Hippocampal formation (tissue), 2 donors: ENCODE results near the gene RASGRF2.

Source experiments
- DNase-seq, 2 donors: peaks; one replicate each; lab custom pipeline; 2025; lab: John Stamatoyannopoulos, UW

The RASGRF2 gene

DNA sequence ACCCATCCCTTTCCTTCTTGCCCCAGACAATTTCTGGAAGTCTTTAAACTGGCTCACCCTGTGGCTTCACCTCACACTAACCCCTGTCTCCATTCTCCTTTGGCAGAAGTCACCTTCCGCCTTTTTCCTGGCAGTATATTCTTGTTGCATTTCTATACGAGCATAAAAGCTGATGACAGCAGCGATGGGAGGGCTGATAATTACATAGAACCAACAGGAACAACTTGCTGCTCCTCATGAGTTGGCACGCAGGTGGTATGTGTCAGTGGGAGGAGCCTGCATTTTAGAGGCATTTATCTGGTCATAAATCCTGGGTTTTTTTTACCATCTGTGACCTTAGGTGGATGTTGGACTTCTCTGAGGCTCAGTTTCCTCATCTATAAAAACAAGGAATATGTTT is 211.6 kb downstream of the RASGRF2 start:
- no peak for DNase-seq

- DNase-seq, result no peak
Measured at GRCh38 chr5:81172710-81173109, 212.5 kb downstream of the RASGRF2 start.

DNA sequence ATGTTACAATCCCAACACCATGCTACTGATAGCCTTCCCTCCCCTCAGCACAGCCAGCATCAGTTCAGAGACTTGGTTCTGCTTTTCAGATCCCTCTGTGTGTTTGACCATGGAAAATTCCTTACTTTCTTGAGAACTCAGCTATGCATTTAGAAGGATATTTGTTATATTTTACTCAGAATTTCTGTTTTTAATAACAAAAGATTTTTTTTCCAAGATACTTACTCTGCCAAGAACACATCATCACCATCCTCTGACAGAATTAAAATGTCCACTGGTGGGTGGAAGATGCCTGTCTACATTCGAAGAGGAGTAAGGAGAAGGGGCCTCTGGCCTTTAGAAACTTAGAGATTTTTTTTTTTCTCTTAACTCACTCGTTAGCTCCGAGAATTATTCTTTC is 216.9 kb downstream of the RASGRF2 start:
- no peak for DNase-seq

DNA sequence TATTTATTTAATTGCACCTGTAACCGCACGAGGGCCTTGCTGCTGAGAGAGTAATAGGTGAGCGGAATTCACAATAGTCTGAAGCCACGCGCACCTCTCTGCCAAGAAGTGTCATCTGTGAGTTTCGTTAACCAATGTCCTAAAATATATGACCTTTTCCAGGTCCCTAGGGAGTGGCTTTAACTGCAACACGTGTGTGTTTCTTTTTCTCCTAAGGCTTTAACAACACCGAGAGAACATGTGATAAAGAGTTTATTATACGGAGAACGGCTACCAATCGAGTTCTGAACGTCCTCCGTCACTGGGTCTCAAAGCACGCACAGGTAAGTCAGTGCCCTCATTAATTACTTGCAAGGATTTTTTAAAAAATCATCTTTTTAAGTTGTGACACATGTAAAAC is 219.8 kb downstream of the RASGRF2 start:
- DNase-seq, result no peak

DNA sequence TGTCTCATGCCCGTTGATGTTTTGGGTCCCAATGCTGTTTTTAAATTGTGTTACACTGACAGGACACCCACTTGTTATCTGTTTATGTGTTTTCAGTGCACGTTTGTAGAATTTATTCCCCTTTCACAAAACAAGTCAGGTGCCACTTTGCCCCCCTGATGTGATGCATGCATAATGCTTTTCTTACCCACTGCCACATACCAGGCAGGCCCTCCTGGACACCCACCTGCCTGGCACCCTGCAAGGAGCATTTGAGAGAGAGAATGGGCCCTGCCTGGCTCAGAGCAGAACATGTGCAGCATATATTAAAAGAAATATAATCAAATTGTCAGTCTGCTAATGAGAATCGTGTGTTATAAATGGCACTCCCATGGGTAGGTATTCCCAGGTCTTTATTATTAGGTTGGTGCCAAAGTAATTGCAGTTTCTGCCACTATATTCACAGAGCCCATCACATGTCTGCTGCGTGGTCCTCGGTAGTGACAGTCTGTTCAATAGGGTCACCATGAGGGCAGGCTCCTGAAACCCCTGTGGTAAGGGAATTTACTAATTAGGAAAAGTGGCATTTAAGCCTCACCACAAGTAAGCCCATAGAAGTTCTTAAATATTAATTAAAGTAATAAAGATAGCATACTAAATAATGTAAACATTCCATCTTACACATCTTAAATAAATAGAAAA is 220.8 kb downstream of the RASGRF2 start:
- DNase-seq, result no peak

DNA sequence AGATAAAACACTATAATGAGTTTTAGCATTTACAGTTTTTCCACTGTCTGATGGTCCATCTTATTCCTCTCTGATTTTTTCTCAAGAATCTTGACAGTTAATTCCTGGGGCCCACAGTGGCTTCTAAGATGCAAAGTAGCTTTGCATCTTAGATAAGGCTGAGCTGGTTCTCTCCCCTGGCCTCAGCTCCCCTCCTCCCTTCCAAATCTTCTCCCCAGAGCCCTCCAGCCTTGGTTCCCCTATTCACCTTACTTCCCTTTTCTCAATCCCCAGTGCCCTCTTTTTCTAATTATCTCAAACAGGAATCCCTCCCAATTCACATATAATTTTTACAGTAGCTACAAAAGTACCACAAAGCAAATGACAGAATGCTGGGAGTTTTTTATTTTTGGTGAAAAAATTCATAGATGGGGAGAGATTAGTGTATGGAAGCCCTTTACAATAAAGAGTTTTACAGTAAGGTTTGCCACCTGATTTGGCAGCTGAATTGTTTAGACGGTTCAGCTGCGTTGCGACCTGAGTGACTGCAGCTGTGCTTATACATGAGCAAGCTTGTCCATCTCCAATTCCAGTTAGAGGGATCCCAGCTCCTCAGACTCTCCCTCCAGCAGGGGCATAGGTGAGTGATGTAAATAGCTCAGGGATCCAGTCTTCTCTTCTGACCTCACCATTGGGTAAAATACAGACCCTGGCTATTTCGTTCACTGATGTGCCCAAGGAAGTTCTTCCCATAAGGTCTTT is 221.6 kb downstream of the RASGRF2 start:
- DNase-seq, result no peak

- no peak for DNase-seq
Measured at GRCh38 chr5:81182396-81183390, 222.5 kb downstream of the RASGRF2 start.

DNA sequence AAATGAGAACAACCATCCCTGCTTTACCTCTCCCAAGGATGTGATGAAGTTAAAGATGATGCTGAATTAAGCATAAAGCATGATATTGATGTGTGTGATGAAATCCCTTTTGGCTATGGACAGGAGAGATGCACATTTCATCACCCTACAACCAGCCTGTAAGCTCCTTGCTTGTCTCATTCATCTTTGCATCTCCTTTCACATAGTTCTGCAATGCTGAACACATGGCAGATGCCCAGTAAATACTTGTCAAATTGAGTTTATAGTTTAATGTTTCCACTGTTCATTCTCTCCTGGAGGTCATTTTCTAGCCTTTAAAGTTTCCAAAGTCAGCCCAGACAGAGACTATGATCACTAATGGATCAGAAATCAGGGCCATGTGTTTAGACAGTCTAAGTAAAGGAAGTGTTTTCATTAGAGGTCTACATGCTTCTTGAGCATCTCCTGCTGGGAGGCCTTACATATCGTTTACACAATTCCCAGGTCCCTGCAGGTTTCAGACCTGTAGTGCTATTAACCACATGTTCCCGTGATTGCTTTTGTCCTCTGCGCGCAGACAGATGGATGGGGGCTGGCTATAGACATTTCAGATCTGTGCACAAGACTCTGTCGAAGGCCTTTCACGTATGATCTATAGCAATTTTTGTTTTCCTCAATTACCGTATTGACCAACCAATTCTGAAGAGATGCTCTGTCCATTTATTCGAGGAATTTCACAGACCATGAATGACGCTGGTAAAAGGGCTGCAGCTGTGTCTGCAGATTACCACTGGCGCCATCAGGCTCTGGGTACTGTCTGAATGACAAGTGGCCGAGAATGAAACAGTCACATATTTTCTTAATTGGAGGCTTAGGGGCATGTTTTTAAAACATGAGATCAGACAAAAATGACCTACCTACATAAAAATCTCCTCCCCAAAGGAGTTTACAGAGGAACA is 223.9 kb downstream of the RASGRF2 start:
- no peak for DNase-seq

DNA sequence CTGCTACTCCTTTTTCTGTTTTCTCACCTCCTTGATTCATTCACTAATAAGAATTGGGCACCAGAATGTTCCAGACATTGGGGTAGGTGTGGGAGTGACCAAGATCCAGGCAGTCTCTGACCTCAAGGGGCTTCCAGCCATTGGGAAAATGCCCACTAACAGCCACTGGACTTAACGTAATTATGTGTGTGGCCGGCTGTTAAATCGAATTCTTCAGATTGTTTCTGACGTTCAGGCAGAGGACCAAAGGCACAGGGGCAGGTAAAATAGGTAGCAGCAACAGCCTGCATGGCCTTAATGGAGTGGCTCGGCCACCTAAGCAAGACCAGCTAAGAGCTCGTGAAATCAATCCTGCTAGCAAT is 224.6 kb downstream of the RASGRF2 start:
- DNase-seq, result no peak

- no peak for DNase-seq
Measured at GRCh38 chr5:81187885-81188284, 227.7 kb downstream of the RASGRF2 start.

- no peak for DNase-seq
Measured at GRCh38 chr5:81188962-81189361, 228.8 kb downstream of the RASGRF2 start.

GRCh38 chr5:81189875-81190498 is 229.8 kb downstream of the RASGRF2 start:
- DNase-seq, result no peak

GRCh38 chr5:81191726-81192372 is 231.7 kb downstream of the RASGRF2 start:
- DNase-seq, result peak in 1 of 2 donors; percentile 18

- no peak for DNase-seq
Measured at GRCh38 chr5:81192373-81192750, 232.2 kb downstream of the RASGRF2 start.

GRCh38 chr5:81194633-81195334 is 234.6 kb downstream of the RASGRF2 start:
- DNase-seq, result peak; percentile 71 to 78

DNA sequence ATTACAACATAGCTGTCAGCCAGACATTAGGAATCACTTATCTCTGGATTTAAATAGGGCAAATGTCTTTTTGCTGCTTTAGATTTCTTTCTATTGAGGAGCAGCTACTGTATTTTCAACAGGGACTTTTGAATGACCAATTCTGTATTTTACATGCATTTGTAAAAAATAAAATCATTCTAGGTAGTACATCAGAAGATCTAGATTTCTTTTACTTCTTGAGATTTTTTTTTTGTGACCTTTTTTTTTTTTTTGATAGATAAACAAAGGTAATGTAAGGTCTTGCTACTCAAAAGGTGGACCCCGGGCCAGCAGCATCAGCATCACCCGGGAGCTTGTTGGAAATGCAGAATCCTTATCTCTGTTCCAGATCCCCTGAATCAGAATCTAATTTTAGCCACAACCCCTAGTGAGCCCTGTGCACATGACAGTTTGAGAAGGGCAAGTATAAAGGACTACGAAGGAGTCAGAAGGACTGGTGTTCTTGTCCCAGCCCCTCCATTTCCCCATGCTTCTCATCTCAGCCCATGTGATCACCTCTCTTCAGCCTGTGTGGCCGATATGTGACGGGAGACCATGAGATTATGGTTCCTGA is 235.3 kb downstream of the RASGRF2 start:
- no peak for DNase-seq

- no peak for DNase-seq
Measured at GRCh38 chr5:81202655-81203054, 242.5 kb downstream of the RASGRF2 start.

DNA sequence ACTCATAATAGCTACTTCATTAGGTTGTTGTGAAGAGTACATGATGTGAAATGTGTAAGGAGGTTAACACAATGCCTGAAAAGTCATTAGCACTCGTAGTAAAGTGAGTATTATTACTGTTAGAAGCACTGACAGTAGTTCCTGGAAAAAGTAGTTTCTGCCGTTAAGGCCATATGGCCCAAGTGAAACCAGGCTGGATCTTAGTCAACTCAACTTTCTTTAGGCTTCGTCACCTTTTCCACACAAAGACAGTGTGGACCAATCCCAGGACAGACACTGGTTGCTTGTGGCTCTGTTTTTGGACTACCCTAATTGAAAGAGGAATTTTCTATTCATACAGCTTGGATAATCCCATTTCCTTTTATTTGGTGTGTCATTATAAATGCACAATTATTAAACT is 243.6 kb downstream of the RASGRF2 start:
- no peak for DNase-seq

- DNase-seq, result no peak
Measured at GRCh38 chr5:81204205-81204604, 244.0 kb downstream of the RASGRF2 start.
